Fibroblast of lung (primary cell): Measurements from ENCODE around the gene AQP11. TPM values are rescaled to one million over a fixed set of nuclear protein-coding genes. Genes with fewer than 3 reads are reported as not detected.

ENCODE experiments used
- DNase-seq, 2 donors: peaks; one replicate each; pipeline versions ENCODE4 v3.0.0 to v3.0.0-alpha.2; 2010; ENCODE audit warnings: low read depth in 2 of 2
- H2AFZ ChIP-seq: 2 replicates; pipeline ENCODE4 v1.5.1; 2012; ENCODE audit warnings: low read length, control low read depth, inconsistent platforms
- H3K27ac ChIP-seq: 2 replicates; pipeline ENCODE4 v1.5.1; 2011; ENCODE audit warnings: low read length, control low read depth; ENCODE audit not compliant: insufficient read depth
- H3K27me3 ChIP-seq: 2 replicates; pipeline ENCODE4 v1.5.1; 2011; ENCODE audit warnings: mild to moderate bottlenecking, low read length; ENCODE audit not compliant: control insufficient read depth, insufficient read depth
- H3K36me3 ChIP-seq: 2 replicates; pipeline ENCODE4 v1.5.1; 2011; ENCODE audit warnings: low read length; ENCODE audit not compliant: control insufficient read depth, insufficient read depth
- H3K4me1 ChIP-seq: 2 replicates; pipeline ENCODE4 v1.5.1; 2011; ENCODE audit warnings: low read length; ENCODE audit not compliant: control insufficient read depth, insufficient read depth; ENCODE audit errors: extremely low read depth
- H3K4me2 ChIP-seq: 2 replicates; pipeline ENCODE4 v1.5.1; 2011; ENCODE audit warnings: low read length, control low read depth; ENCODE audit not compliant: insufficient read depth; ENCODE audit errors: extremely low read depth
- H3K4me3 ChIP-seq, 4 experiments: fragments of 200-600 bp in 1 of 4; sonication (generic) in 1 of 4; replicated peaks in 1 of 4; 2 replicates each; pipeline ENCODE4 v1.5.1; 2011 to 2016; ENCODE audit warnings: low read length in 4 of 4, low read depth in 3 of 4, mild to moderate bottlenecking in 3 of 4, control low read depth in 2 of 4, inconsistent platforms in 1 of 4, mixed read lengths in 1 of 4; ENCODE audit not compliant: insufficient read depth in 1 of 4; ENCODE audit errors: control extremely low read depth in 1 of 4
- H3K79me2 ChIP-seq: 2 replicates; pipeline ENCODE4 v1.5.1; 2012; ENCODE audit warnings: mild to moderate bottlenecking, low read length, inconsistent platforms; ENCODE audit not compliant: control insufficient read depth, insufficient read depth
- H3K9ac ChIP-seq: 2 replicates; pipeline ENCODE4 v1.5.1; 2011; ENCODE audit warnings: mild to moderate bottlenecking, low read length, control low read depth; ENCODE audit not compliant: insufficient read depth
- H3K9me3 ChIP-seq: 2 replicates; pipeline ENCODE4 v1.5.1; 2012; ENCODE audit warnings: low read depth, low read length; ENCODE audit not compliant: control insufficient read depth, insufficient read depth
- H4K20me1 ChIP-seq: 2 replicates; pipeline ENCODE4 v1.5.1; 2011; ENCODE audit warnings: low read length; ENCODE audit not compliant: control insufficient read depth, insufficient read depth; ENCODE audit errors: extremely low read depth
- EZH2 ChIP-seq: IDR thresholded peaks from 2 replicates; pipeline ENCODE4 v1.5.1; 2012; ENCODE audit warnings: low read length, control low read depth, mild to moderate bottlenecking; ENCODE audit errors: missing control alignments
- polyA plus RNA-seq, 2 donors: library from polyadenylated mRNA; depleted of rRNA in 1 of 2; stranded (reverse) in 1 of 2; unstranded in 1 of 2; fragments of >200 nt; gene quantifications; 2 replicates each; pipeline ENCODE4 v1.2.1, GENCODE V29; 2011 to 2012; ENCODE audit warnings: missing spikeins in 1 of 2
- total RNA-seq: library from RNA; depleted of rRNA; stranded (reverse); fragments of >200 nt; gene quantifications from 2 replicates; pipeline ENCODE4 v1.2.1, GENCODE V29; 2014
- TF ChIP-seq, protein P1 (sequence below), 2 donors: IDR thresholded peaks in 1 of 2; conservative IDR thresholded peaks in 1 of 2; 1 replicate in 1 of 2; 2 replicates in 1 of 2; pipeline ENCODE4 v1.5.1; 2011 to 2012; ENCODE audit warnings: low read length in 2 of 2, control low read depth in 1 of 2, inconsistent platforms in 1 of 2, low read depth in 1 of 2, mild to moderate bottlenecking in 1 of 2

AQP11 gene
- total and polyA plus RNA-seq, 2 donors (not counting 1 experiment from before 2014, with no cell fraction given) = 1.3 to 11.2 TPM

DNA sequence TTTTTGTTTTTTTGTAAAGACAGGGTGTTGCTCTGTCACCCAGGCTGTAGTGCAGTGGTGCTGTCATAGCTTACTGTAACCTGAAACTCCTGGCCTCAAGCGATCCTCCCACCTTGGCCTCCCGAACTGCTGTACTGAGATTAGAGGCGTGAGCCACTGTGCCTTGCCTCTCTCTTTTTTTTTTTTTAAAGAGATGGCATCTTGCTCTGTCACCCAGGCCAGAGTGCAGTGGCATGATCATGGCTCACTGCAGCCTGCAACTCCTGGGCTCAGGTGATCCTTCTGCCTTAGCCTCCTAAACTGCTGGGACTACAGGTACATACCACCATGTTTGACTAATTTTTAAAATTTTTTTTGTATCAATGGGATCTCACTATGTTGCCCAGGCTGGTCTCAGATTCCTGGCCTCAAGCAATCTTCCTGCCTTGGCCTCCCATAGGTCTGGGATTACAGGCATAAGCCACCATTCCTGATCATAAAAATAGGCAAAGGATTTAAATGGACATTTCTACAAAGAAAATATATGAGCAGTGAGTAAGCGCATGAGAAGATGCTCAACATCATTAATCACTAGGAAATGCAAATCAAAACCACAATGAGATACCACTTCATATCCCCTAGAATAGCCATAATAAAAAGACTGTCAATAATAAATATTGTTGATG, 65.1 kb downstream of the AQP11 start:
- H3K9me3 ChIP-seq = no peaks in the 10 kb centered on the region
- no peaks in the 10 kb centered on the region for H3K79me2 ChIP-seq
- H3K4me1 ChIP-seq = peaks cover 2% of the 10 kb centered on the region
- no peak overlapping the region for H3K27ac ChIP-seq
- H3K27me3 ChIP-seq = no peaks in the 10 kb centered on the region
- no peak overlapping the region for H3K4me2 ChIP-seq
- no peak overlapping the region for H2AFZ ChIP-seq
- H3K9ac ChIP-seq = no peak overlapping the region
- H3K36me3 ChIP-seq = no peaks in the 10 kb centered on the region
- DNase-seq = peak in 1 of 2 donors; percentile 52
- no peaks in the 10 kb centered on the region for H4K20me1 ChIP-seq
- no peak overlapping the region for H3K4me3 ChIP-seq
- no peak for TF ChIP-seq EZH2

DNA sequence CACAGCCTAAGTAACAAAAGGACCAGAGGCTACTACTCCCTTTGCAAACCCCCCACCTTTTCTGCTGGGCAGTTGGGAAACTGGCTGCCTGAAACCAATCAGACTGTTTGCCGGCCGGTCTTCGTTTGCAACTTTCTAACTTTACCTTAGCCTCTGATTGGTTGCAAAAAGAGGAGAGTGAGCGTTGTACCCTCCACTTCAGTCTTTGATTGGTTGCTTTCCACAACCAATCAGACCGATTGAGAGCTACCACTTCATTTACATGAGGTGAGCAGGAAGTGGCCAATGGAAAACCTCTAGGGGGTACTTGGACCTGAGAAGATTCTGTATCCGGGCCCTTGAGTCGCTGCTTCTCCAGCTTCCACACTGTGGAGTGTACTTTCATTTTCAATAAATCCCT, 66.6 kb downstream of the AQP11 start:
- H3K36me3 ChIP-seq = no peaks in the 10 kb centered on the region
- H3K4me3 ChIP-seq = no peak overlapping the region
- no peaks in the 10 kb centered on the region for H3K27me3 ChIP-seq
- H3K4me2 ChIP-seq = no peak overlapping the region
- H4K20me1 ChIP-seq = no peaks in the 10 kb centered on the region
- no peaks in the 10 kb centered on the region for H3K79me2 ChIP-seq
- DNase-seq = no peak
- no peaks in the 10 kb centered on the region for H3K9me3 ChIP-seq
- H2AFZ ChIP-seq = no peak overlapping the region
- H3K9ac ChIP-seq = no peak overlapping the region
- peaks cover 2% of the 10 kb centered on the region for H3K4me1 ChIP-seq
- TF ChIP-seq, protein P1, sequence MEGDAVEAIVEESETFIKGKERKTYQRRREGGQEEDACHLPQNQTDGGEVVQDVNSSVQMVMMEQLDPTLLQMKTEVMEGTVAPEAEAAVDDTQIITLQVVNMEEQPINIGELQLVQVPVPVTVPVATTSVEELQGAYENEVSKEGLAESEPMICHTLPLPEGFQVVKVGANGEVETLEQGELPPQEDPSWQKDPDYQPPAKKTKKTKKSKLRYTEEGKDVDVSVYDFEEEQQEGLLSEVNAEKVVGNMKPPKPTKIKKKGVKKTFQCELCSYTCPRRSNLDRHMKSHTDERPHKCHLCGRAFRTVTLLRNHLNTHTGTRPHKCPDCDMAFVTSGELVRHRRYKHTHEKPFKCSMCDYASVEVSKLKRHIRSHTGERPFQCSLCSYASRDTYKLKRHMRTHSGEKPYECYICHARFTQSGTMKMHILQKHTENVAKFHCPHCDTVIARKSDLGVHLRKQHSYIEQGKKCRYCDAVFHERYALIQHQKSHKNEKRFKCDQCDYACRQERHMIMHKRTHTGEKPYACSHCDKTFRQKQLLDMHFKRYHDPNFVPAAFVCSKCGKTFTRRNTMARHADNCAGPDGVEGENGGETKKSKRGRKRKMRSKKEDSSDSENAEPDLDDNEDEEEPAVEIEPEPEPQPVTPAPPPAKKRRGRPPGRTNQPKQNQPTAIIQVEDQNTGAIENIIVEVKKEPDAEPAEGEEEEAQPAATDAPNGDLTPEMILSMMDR (conservative IDR thresholded peaks at IDR 0.05 in 1 of 2, IDR thresholded peaks at IDR 0.05 in 1 of 2; ENCODE audit: low read depth in 1 of 2, low read length in 2 of 2) = no peak
- TF ChIP-seq EZH2 = no peak
- H3K27ac ChIP-seq = no peak overlapping the region

DNA sequence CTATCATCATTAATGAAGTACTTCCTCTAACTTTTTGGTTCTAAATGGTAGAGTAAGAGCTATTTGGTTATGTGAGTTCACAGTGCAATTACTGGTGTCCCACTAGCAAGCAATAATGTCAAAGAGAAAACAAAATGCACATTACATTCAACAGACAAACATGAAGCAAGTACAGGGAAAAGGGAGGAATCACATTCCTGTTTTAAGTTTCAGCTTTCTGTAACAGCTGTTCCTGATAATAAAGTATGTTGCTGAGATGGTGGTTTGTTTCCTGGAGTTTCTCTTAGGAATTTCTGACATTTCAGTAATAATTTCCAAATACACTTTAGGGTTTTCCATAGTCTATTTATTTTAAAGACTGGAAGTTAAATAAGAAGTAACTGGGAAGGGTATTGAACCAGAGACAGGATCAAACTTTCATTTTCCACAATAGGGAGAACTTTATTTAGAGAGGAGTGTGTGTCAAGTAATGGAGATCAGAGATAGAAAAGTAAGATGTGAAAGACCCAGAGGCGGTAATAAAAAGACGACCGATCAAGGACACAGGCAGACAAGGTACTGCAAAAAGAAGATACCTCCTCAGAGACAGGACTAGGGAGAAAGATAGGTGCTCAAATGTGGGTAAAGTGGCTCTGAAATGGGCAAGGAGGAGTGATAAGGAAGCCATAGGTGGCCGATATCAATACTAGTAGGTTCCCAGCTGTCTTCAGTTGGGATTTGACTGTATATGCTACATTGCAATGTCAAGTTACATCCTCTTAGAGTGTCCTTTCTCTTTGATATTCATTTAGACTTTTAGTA, 68.7 kb downstream of the AQP11 start:
- Histone ChIP-seq H3K9me3 (no peaks in the 10 kb centered on the region), H3K4me2 (no peak overlapping the region), H2AFZ (no peak overlapping the region), H3K27me3 (no peaks in the 10 kb centered on the region), H3K79me2 (no peaks in the 10 kb centered on the region), H4K20me1 (no peaks in the 10 kb centered on the region), H3K9ac (no peak overlapping the region), H3K36me3 (no peaks in the 10 kb centered on the region), H3K4me1 (peaks cover 2% of the 10 kb centered on the region), H3K27ac (no peak overlapping the region), H3K4me3 (no peak overlapping the region)
- DNase-seq = peak; percentile 21 to 38
- TF ChIP-seq, protein P1 (conservative IDR thresholded peaks at IDR 0.05 in 1 of 2, IDR thresholded peaks at IDR 0.05 in 1 of 2; ENCODE audit: low read depth in 1 of 2, low read length in 2 of 2) = no peak
- no peak for TF ChIP-seq EZH2

Other genes starting within 250 kb of the AQP11 start
- 25.9 and 37.7 TPM in 2 replicates for gene PAK1, start 115.9 kb upstream of the AQP11 start, total RNA-seq
- gene PAK1, start 115.9 kb upstream of the AQP11 start, polyA plus RNA-seq = 34.6 and 67.6 TPM in 2 replicates
- gene CLNS1A, start 47.8 kb downstream of the AQP11 start, total RNA-seq = 130 and 166 TPM in 2 replicates
- gene CLNS1A, start 47.8 kb downstream of the AQP11 start, polyA plus RNA-seq = 144 and 155 TPM in 2 replicates
- gene RSF1, start 230.8 kb downstream of the AQP11 start, total RNA-seq = 29.3 and 38.1 TPM in 2 replicates
- gene RSF1, start 230.8 kb downstream of the AQP11 start, polyA plus RNA-seq = 27.5 and 28.1 TPM in 2 replicates
- gene AAMDC, start 231.2 kb downstream of the AQP11 start, total RNA-seq = 32.4 and 39.6 TPM in 2 replicates
- 76.1 and 98.4 TPM in 2 replicates for gene AAMDC, start 231.2 kb downstream of the AQP11 start, polyA plus RNA-seq